LNCaP clone FGC (cell line): Measurements from ENCODE around the gene AQP12A.

Source experiments
- DNase-seq: peaks from one replicate; pipeline ENCODE4 v3.0.0-alpha.2; 2011; ENCODE audit warnings: low read depth
- H3K4me3 ChIP-seq: 2 replicates; pipeline ENCODE4 v1.5.1; 2011; ENCODE audit warnings: mild to moderate bottlenecking, low read depth, low read length, control low read depth
- CTCF ChIP-seq: IDR thresholded peaks from 2 replicates; pipeline ENCODE4 v1.5.1; 2012; ENCODE audit warnings: mild to moderate bottlenecking; ENCODE audit not compliant: control insufficient read depth, insufficient read depth; ENCODE audit errors: extremely low read depth

The AQP12A gene

GRCh38 chr2:240662681-240663080 is 29.0 kb upstream of the AQP12A start:
- no peak for DNase-seq
- no peak for TF ChIP-seq CTCF
- H3K4me3 ChIP-seq: no peak overlapping the region

GRCh38 chr2:240663546-240664190 is 28.0 kb upstream of the AQP12A start:
- no peak for DNase-seq
- H3K4me3 ChIP-seq: no peak overlapping the region
- no peak for TF ChIP-seq CTCF

GRCh38 chr2:240664622-240665021 is 27.0 kb upstream of the AQP12A start:
- no peak for TF ChIP-seq CTCF

GRCh38 chr2:240670402-240670801 is 21.3 kb upstream of the AQP12A start:
- no peak overlapping the region for H3K4me3 ChIP-seq
- DNase-seq: no peak
- TF ChIP-seq CTCF: no peak

More at GRCh38 chr2:240664622-240665021, 27.0 kb upstream of the AQP12A start:
- H3K4me3 ChIP-seq: no peak overlapping the region
- DNase-seq: no peak

- TF ChIP-seq CTCF: no peak
- no peak overlapping the region for H3K4me3 ChIP-seq
- no peak for DNase-seq
These were observed 20.7 kb upstream of the AQP12A start for GRCh38 chr2:240670950-240671349.

- no peak for DNase-seq
- TF ChIP-seq CTCF: no peak
- H3K4me3 ChIP-seq: no peak overlapping the region
These were observed 19.5 kb upstream of the AQP12A start for GRCh38 chr2:240672076-240672700.
